Measurements from ENCODE around the gene ST6GAL1. TPM values are rescaled to one million over a fixed set of nuclear protein-coding genes. Genes with fewer than 3 reads are reported as not detected.

The ST6GAL1 gene
- total RNA-seq, 1 experiment from 2014 or later: 15.6 TPM

DNA sequence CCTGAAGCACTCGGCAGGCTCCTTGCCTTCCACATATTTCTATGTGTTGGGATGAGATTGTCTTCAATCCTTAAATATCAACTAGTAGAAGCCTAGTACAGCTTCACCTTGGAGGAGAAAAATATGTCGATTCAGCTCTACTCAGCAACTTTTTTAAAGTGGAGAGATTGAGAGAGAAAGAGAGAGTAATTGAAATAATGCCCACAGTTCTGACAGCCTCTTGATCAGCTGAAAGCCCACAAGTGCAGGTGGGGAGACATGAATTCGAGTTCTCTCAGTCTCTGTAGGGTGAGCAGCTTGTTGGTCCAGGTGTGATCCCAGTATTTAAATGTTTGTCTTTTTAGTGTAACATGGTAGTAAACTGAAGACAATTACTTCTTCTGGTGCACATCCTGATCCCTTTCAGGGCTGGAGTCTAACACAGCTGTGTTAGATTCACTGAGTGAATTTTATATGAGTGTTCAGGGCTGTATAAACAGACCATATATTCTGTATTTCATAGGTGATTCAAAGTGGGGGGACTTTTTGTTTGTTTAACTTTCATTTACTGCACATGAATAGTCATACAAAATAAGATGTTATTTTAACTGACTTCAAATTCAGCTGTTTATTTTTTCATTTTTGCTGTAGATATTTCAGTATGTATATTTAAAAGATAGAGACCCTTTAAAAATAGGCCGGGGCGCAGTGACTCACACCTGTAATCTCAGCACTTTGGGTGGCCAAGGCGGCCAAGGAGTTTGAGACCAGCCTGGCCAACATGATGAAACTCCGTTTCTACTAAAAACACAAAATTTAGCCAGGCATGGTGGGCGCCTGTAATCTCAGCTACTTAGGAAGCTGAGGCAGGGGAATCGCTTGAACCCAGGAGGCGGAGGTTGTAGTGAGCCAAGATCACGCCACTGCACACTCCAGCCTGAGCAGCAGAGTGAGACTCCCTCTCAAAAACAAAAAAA is 64.0 kb downstream of the ST6GAL1 start:
- ATAC-seq (no peak), DNase-seq (ENCODE audit: low read depth, low spot score) (no peak)
- H2AFZ ChIP-seq (ENCODE audit: low read depth, low read length, poor library complexity, severe bottlenecking): no peak overlapping the region
- no peaks in the 10 kb centered on the region for H3K9me3 ChIP-seq (ENCODE audit: control insufficient read depth in 1 of 2, insufficient read depth in 1 of 2, low read depth in 1 of 2, low read length in 2 of 2)
- no peak overlapping the region for H3K27ac ChIP-seq (ENCODE audit: low read depth, low read length)
- POLR2A ChIA-PET: interaction anchor here (0.8 kb wide), 1 partner anchor 9 kb away, joined by 5 read pairs; no protein-coding TSS in a partner anchor
- H4K20me1 ChIP-seq (ENCODE audit: insufficient read depth): no peaks in the 10 kb centered on the region
- H3K4me1 ChIP-seq (ENCODE audit: control insufficient read depth in 1 of 2, insufficient read depth in 2 of 2, low read length in 2 of 2): peaks cover 20 to 40% of the 10 kb centered on the region in 2 experiments
- no peak overlapping the region for H3K9ac ChIP-seq (ENCODE audit: low read length)
- intact Hi-C loops (cut with micrococcal nuclease): no loop called here
- BruUV-seq (replicated peaks): no TSS peak
- no peak overlapping the region for H3K4me3 ChIP-seq (replicated peaks in 1 of 2; ENCODE audit: low read depth in 1 of 2, low read length in 2 of 2)
- H3K36me3 ChIP-seq (ENCODE audit: control insufficient read depth in 1 of 2, insufficient read depth in 2 of 2, low read length in 2 of 2): no peaks in the 10 kb centered on the region
- CTCF ChIA-PET: interaction anchor here (1.1 kb wide), 1 partner anchor 119 kb away, joined by 3 read pairs; no protein-coding TSS in a partner anchor
- no peak for TF ChIP-seq ZFX (IDR thresholded peaks at IDR 0.05)
- TF ChIP-seq EGR1 (IDR thresholded peaks at IDR 0.05; ENCODE audit: low read depth): no peak
- TF ChIP-seq, protein P1, sequence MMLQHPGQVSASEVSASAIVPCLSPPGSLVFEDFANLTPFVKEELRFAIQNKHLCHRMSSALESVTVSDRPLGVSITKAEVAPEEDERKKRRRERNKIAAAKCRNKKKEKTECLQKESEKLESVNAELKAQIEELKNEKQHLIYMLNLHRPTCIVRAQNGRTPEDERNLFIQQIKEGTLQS (IDR thresholded peaks at IDR 0.05): no peak
- no peak for TF ChIP-seq REST (IDR thresholded peaks at IDR 0.05; ENCODE audit: low read depth)
- H3K4me2 ChIP-seq (ENCODE audit: low read length): no peak overlapping the region
- no peaks in the 10 kb centered on the region for H3K9me2 ChIP-seq (ENCODE audit: insufficient read depth)
- H3K79me2 ChIP-seq (ENCODE audit: insufficient read depth, low read length): no peaks in the 10 kb centered on the region
- RAD21 ChIA-PET (ENCODE audit: low non-redundant PET in 1 of 2, low total read pairs in 2 of 2, uncharacterized antibody in 2 of 2, unreplicated experiment in 2 of 2): no interaction called here
- H3K27me3 ChIP-seq (ENCODE audit: insufficient read depth, low read length): no peaks in the 10 kb centered on the region

Measured in HCT116 (cell line).